Left ventricle myocardium inferior (tissue), 1 donor: ENCODE measurements around the gene TPCN2. TPM values are rescaled to one million over a fixed set of nuclear protein-coding genes. Genes with fewer than 3 reads are reported as not detected.

ENCODE experiments used
- DNase-seq: peaks from one replicate; pipeline ENCODE4 v3.0.0-alpha.2; 2020
- H3K27ac ChIP-seq: fragments of 200-600 bp; replicated peaks from 2 replicates; pipeline ENCODE4 v1.8.0; 2021
- H3K27me3 ChIP-seq: fragments of 200-600 bp; 2 replicates; pipeline ENCODE4 v1.8.0; 2021; ENCODE audit warnings: low read depth
- H3K36me3 ChIP-seq: fragments of 200-600 bp; 2 replicates; pipeline ENCODE4 v1.8.0; 2021
- H3K4me1 ChIP-seq: fragments of 200-600 bp; 2 replicates; pipeline ENCODE4 v1.8.0; 2021
- H3K4me3 ChIP-seq: fragments of 200-600 bp; 2 replicates; pipeline ENCODE4 v1.8.0; 2021; ENCODE audit warnings: mild to moderate bottlenecking, moderate library complexity
- H3K9me3 ChIP-seq: fragments of 200-600 bp; replicated peaks from 2 replicates; pipeline ENCODE4 v1.8.0; 2021
- CTCF ChIP-seq: fragments of 200-600 bp; IDR thresholded peaks from 2 replicates; pipeline ENCODE4 v1.8.0; 2021; ENCODE audit warnings: antibody characterized with exemption, mild to moderate bottlenecking, borderline replicate concordance
- intact Hi-C: fragments of 100-400 bp; cut with micrococcal nuclease; formaldehyde crosslinking; loops from one replicate; pipeline ENCODE4 v1.11.0; 2022
- total RNA-seq: library from RNA; stranded (reverse); fragmentation: NEBNext Ultra II Directional; extraction: Animal tissue kit (Norgen Biotek cat#: 25700); gene quantifications from one replicate; pipeline ENCODE4 v1.2.1, GENCODE V29; 2021
- donor health status: DM: no; HTN: yes; CAD: no; lungs with severe emphysema.

The TPCN2 gene
- total RNA-seq, 1 donor from 2014 or later, result 9.2 TPM

DNA sequence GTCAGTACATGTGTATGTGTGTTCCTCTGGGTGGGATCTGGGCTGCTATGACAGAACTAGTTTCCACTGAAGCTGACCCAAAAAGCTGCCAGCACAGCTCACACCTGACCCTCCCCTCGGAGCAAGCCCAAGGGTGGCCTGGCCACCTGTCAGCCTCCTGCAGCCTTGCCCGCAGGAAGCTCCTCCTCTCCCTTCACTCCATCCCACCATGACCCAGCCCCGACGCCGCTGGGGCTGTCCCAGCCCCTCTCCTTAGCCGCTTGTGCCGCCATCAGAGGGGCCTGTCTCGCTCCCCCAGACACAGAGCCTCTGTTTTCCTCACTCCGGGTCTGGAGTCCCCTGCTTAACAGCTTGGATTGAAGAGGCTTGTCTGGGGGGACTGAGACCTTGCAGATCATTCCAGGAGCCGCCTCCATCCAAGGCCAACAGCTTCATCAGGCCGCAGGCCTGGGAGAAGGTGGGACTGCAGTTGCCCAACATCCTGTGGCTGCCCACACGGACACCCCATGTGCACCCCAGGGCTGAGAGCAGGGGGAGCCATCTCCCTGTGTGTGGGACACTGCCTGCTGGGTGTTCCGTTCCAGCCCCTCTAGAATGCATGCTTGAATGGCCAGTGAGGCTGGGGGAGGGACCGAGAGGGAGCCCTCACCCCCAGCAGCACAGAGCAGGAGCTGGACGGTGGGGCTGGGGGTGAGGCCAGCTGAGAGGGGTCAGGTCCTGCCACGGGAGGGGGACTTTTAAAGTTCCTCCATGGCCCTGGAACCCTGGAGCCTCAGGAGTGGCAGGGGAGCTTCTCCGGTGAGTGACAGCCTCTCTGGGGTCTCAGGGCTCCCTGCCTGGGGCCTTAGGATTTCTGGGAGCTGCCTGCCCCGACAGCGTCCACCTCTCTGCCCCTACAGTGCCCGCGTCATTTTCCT is 36.4 kb upstream of the TPCN2 start:
- Histone ChIP-seq H3K36me3 (no peaks in the 10 kb centered on the region), H3K27me3 (peaks cover 57% of the 10 kb centered on the region), H3K27ac (peak overlapping the region; percentile 84), H3K9me3 (no peaks in the 10 kb centered on the region), H3K4me3 (peak overlapping the region; percentile 66), H3K4me1 (peaks cover 66% of the 10 kb centered on the region)
- TF ChIP-seq CTCF, result no peak
- DNase-seq, result no peak
- intact Hi-C loops, result no loop called here

DNA sequence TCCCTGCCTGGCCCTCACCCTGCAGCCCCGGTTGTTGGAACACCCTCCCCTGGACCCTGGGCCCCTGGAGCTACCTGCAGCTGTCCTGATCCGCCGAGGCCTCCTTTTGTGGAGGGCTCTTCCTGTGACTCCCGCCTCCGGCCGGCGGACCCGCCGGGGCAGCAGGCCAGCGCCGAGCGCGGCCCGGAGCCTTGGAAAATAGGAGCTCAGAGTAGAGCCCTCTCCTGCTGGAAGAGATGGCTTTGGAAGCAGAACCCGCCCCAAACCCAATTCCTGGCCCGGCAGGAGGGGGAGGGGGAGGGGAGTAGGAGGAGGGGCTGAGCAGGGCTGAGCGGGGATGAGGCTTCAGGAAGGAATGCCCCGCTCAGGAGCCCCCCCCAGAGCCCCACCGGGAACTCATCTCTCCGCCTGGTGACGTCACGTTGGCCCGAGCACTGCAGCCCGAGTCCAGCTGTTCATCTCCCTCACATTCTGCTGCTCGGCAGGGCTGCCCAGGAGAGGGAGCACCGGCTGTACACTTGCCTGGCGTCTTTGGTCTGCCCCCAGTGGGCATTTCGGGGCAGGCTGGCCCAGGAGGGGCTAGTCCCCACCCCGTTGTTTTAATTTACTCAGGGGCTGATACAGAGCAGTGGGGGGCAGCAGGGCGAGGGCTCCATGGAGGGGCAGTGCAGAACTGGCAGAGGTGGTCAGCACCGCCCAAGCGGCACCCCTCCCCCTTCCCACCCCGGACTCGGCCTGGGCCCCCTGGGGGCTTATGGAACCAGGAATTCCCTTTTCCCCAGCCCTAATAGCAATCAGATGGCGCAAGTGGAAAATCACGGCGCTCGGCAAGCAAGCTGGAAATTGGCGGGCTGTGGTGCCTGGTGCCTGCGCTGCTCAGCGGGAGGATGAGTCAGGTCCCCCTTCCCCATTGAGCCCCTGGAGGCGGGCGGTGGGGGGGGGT is 35.5 kb upstream of the TPCN2 start, which contains the start of gene MRGPRF:
MRGPRF (minus strand) TSS at position 238 of the 943 bp plus-strand sequence. CDS start 3,345 bp downstream, outside the sequence.
- TF ChIP-seq CTCF, result peak; percentile 55
- H3K36me3 ChIP-seq, result no peaks in the 10 kb centered on the region
- H3K27ac ChIP-seq, result peak within 1 kb of the TSS; percentile 84
- intact Hi-C loops, result no loop called here
- H3K27me3 ChIP-seq, result peaks cover 57% of the 10 kb centered on the region
- peak within 1 kb of the TSS; percentile 66 for H3K4me3 ChIP-seq
- H3K4me1 ChIP-seq, result peaks cover 58% of the 10 kb centered on the region
- no peaks in the 10 kb centered on the region for H3K9me3 ChIP-seq
- DNase-seq, result peak; percentile 92

GRCh38 chr11:69014084-69014851 is 34.5 kb upstream of the TPCN2 start:
- intact Hi-C loops, result no loop called here
- Histone ChIP-seq H3K9me3 (no peaks in the 10 kb centered on the region), H3K4me3 (peak overlapping the region; percentile 66), H3K4me1 (peaks cover 48% of the 10 kb centered on the region), H3K27ac (peak overlapping the region; percentile 84), H3K27me3 (peaks cover 57% of the 10 kb centered on the region), H3K36me3 (no peaks in the 10 kb centered on the region)
- TF ChIP-seq CTCF, result no peak
- DNase-seq, result peak; percentile 76

- TF ChIP-seq CTCF, result no peak
- no peak overlapping the region for H3K4me3 ChIP-seq
- H3K27me3 ChIP-seq, result peaks cover 50% of the 10 kb centered on the region
- no peak for DNase-seq
- peak overlapping the region; percentile 84 for H3K27ac ChIP-seq
- no peaks in the 10 kb centered on the region for H3K36me3 ChIP-seq
- no peaks in the 10 kb centered on the region for H3K9me3 ChIP-seq
- intact Hi-C loops, result no loop called here
- H3K4me1 ChIP-seq, result peaks cover 40% of the 10 kb centered on the region
Measured at GRCh38 chr11:69014898-69015549, 33.7 kb upstream of the TPCN2 start.
